SK-N-MC (cell line): ENCODE data around the gene LRMDA.

Experiments used
- DNase-seq: peaks from one replicate; pipeline ENCODE4 v3.0.0-alpha.2; 2011; ENCODE audit warnings: low read depth, low spot score
- H3K27ac ChIP-seq: fragments of 200-600 bp; sonication (generic); 2 replicates; pipeline ENCODE4 v1.5.1; 2016; ENCODE audit warnings: mixed run types
- H3K36me3 ChIP-seq: fragments of 200-600 bp; sonication (generic); 2 replicates; pipeline ENCODE4 v1.6.1; 2017; ENCODE audit warnings: antibody characterized with exemption, low read length, mixed read lengths; ENCODE audit not compliant: insufficient read depth
- H3K4me3 ChIP-seq: fragments of 200-600 bp; sonication (generic); 2 replicates; pipeline ENCODE4 v1.5.1; 2016
- H3K9ac ChIP-seq: fragments of 200-600 bp; sonication (generic); 2 replicates; pipeline ENCODE4 v1.8.0; 2017; ENCODE audit warnings: mixed run types, mixed read lengths; ENCODE audit not compliant: insufficient read length
- H3K9me3 ChIP-seq: fragments of 200-600 bp; sonication (generic); 2 replicates; pipeline ENCODE4 v1.6.1; 2017; ENCODE audit warnings: low read depth, mild to moderate bottlenecking, antibody characterized with exemption, low read length, moderate library complexity, mixed read lengths
- EZH2 ChIP-seq: fragments of 200-600 bp; sonication (generic); IDR thresholded peaks from one replicate; pipeline ENCODE4 v1.6.1; 2017; ENCODE audit warnings: antibody characterized with exemption
- FOXP2 ChIP-seq: optimal IDR thresholded peaks from 2 replicates; pipeline ENCODE3; 2011; ENCODE audit warnings: mild to moderate bottlenecking, moderate library complexity; ENCODE audit not compliant: insufficient read depth; ENCODE audit errors: extremely low read length, control extremely low read depth
- POLR2AphosphoS5 ChIP-seq: IDR thresholded peaks from 2 replicates; pipeline ENCODE4 v1.6.1; 2012; ENCODE audit warnings: mild to moderate bottlenecking, low read depth, low read length, borderline replicate concordance

The LRMDA gene

DNA sequence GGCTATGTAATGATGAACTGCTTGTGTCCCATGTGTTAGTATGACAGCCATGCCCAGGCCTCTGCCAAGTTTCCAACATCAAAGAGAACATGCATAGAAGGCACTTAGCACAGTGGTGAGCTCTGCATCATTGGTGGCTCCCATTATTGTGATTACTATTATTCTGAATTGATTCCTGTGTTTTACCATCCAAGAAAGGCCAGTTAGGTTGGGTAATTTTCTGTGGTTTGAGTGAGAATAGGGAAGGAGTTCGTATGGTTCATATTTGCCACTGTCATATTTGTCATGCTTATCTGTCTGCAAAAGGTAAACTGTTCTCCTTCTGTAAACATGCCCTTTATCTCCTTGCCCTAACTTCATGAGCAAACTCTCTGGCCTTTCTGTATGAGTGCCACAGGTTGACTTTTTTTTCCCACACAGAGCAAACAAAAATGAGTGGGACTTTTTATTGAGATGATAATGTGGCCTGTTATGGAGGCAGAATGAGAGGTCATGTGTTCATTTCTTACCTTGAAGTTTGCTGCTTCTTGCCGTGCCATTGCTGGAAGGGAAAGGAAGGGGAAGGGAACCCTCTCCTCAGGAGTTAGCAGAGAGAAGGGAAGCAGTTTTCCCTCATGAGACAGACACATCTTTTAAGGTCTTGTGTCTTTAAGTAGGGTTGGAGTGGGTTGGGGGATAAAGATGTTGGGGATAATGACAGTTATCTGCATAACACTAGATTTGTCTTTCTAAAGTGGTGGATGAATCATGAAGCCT lies 301.9 kb downstream of the LRMDA start:
- no peak for DNase-seq
- no peak for TF ChIP-seq POLR2AphosphoS5
- TF ChIP-seq EZH2: no peak
- no peak for TF ChIP-seq FOXP2
- H3K27ac ChIP-seq: no peak overlapping the region
- H3K36me3 ChIP-seq: no peaks in the 10 kb centered on the region
- no peaks in the 10 kb centered on the region for H3K9me3 ChIP-seq
- no peak overlapping the region for H3K4me3 ChIP-seq
- H3K9ac ChIP-seq: no peak overlapping the region

DNA sequence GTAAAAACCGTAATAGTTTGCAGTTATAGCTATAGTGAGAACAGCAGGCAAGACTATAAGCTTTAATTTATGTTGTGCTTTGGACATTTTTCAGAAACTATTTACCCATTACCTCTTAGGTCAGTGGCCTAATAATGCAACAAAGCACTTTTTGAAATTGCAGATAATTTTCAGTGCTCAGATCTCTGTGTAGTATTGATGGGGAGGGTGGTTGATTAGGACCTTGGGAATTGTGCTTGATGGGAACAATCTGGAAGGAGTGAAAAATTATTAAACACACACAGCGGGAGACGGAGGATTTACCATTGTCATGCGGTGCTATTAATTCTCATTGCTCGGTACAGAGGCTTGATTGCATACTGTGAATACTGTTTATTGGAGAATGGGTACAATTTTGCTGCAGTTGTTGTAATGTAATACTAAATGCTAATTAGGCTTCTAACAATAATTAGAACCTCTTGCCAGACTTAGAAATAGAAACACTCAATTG lies 304.8 kb downstream of the LRMDA start:
- Histone ChIP-seq H3K9me3 (no peaks in the 10 kb centered on the region), H3K9ac (no peak overlapping the region), H3K4me3 (no peak overlapping the region), H3K27ac (no peak overlapping the region), H3K36me3 (no peaks in the 10 kb centered on the region)
- DNase-seq: no peak
- no peak for TF ChIP-seq POLR2AphosphoS5
- TF ChIP-seq EZH2: no peak
- no peak for TF ChIP-seq FOXP2

DNA sequence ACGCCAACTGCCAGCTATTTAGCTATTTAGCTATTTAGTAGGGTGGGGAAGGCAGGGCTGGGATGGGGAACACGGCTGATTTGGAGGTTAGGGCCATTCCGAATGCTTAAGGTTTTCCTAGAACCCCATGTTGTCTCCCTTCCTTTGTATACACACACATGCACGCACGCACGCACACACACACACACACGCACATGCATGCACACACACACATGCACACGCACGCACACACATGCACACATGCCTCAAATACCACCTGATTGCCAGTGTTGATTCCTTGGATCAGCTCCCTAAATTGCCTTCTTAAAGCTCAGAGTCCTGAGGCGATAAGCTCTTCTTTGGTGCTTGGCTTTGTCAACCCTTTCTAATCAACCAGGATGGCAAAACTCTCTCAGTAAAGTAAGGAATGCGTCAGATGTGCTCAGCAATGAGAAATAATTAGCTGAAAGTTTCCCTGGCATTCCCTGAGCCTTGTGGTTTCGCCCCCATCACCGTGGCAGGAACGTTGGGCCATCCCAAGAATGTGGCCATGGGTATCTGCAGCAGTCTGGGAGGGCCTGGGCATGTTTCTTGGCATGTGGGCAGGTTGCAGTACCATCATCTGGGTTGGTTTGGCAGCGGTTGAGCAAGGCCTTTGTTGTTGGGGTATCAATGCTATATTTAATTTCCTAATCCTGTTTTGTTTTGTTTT lies 305.6 kb downstream of the LRMDA start:
- no peak for DNase-seq
- no peak overlapping the region for H3K27ac ChIP-seq
- H3K9ac ChIP-seq: no peak overlapping the region
- TF ChIP-seq POLR2AphosphoS5 (no peak), EZH2 (no peak), FOXP2 (no peak)
- H3K36me3 ChIP-seq: no peaks in the 10 kb centered on the region
- no peak overlapping the region for H3K4me3 ChIP-seq
- no peaks in the 10 kb centered on the region for H3K9me3 ChIP-seq

DNA sequence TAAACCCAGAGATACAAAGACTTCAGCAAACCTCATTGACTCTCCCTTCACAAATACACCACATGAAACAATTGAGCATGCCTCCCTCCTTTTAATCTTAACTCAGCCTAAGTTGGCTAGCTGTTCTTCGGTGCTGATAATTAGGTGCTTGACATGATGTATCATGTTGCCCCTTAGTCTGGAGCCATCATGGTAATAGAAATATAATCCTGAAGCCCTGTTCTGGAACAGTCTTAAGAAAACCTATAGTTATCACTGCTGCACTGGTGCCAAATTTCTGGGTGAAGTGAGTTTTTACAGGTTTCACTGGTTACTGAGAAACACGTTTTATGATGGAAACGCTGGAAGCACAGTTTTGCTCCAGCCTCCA lies 306.1 kb downstream of the LRMDA start:
- no peak overlapping the region for H3K9ac ChIP-seq
- TF ChIP-seq POLR2AphosphoS5: no peak
- TF ChIP-seq FOXP2: no peak
- TF ChIP-seq EZH2: no peak
- no peak overlapping the region for H3K27ac ChIP-seq
- DNase-seq: no peak
- no peak overlapping the region for H3K4me3 ChIP-seq
- no peaks in the 10 kb centered on the region for H3K36me3 ChIP-seq
- H3K9me3 ChIP-seq: no peaks in the 10 kb centered on the region

DNA sequence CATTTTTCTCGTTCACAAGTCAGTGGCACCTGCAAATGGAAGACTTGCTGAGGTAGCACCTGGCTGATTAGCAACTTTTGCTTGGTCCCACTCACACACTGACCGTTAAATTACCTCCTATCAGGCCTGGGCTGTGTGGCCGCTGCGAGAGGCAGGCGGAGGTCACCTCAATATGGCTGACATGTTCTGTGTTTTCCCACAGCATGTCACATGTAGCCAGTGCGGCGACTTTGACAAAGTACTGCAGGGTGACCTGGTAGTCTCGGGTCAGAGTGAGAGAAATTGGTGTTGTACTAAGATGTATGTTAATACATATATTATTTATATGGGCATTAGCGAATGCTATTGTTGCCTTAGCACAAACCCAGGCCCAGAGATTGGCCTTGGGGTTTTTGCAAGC lies 307.5 kb downstream of the LRMDA start:
- no peak for DNase-seq
- no peak overlapping the region for H3K27ac ChIP-seq

DNA sequence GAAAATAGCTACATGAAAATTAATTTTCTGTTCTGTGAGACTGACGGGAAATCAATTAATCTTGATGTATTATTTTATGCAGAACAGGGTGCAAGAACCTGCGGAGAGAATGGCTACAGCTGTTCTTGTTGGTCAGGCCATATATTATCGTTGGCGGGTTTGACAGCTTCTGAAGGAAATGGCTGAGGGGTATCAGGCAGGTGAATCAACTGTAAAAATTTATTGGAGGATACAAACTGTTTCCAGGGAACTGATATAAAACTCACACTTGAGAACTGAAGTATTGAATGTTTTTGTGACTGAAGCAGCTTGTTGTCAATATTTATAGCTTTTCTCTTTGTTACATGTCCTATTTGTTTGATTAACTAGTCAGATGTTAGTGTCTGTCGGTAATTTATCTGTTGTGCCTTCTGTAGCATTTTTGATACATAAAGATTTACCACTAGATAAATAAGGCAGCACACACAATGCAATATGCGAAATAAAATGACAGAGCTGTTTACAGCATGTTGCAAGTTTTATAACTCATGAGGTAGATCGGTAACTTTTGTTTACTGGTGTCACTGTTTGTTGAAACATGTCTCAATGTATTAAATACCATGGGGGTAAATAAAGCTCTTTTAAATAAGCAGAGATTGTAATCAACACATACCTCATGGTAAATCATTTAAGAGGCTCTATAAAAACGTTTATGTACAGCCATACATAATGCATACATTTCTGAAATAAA lies 308.2 kb downstream of the LRMDA start:
- no peak for DNase-seq
- no peak overlapping the region for H3K27ac ChIP-seq
- no peaks in the 10 kb centered on the region for H3K36me3 ChIP-seq
- TF ChIP-seq POLR2AphosphoS5 (no peak), EZH2 (no peak), FOXP2 (no peak)
- H3K4me3 ChIP-seq: no peak overlapping the region
- no peaks in the 10 kb centered on the region for H3K9me3 ChIP-seq
- H3K9ac ChIP-seq: no peak overlapping the region

More for the DNA sequence above, 307.5 kb downstream of the LRMDA start:
- H3K9ac ChIP-seq: no peak overlapping the region
- no peaks in the 10 kb centered on the region for H3K9me3 ChIP-seq
- no peaks in the 10 kb centered on the region for H3K36me3 ChIP-seq
- no peak for TF ChIP-seq EZH2
- no peak for TF ChIP-seq FOXP2
- TF ChIP-seq POLR2AphosphoS5: no peak
- no peak overlapping the region for H3K4me3 ChIP-seq

DNA sequence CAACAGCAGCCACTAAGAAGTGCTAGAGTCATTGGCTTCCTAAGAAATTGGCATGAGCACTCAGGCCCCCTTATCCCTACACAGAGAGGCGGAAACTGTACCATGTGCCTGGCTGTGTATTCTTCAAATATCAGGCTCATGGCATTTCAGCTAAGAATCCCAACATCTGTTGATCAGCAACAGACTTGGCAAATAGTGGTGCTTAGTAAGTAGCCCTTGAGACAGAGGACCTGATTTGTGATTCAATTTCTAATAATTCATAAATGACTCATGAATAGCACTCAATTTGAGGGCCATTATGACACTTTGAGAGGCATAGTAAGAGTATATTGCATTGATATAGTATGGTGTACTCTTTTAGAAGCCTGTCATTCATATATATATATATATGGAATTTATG lies 309.1 kb downstream of the LRMDA start:
- Histone ChIP-seq H3K9me3 (no peaks in the 10 kb centered on the region), H3K27ac (no peak overlapping the region), H3K9ac (no peak overlapping the region), H3K4me3 (no peak overlapping the region), H3K36me3 (no peaks in the 10 kb centered on the region)
- TF ChIP-seq EZH2: no peak
- TF ChIP-seq FOXP2: no peak
- no peak for TF ChIP-seq POLR2AphosphoS5
- no peak for DNase-seq

DNA sequence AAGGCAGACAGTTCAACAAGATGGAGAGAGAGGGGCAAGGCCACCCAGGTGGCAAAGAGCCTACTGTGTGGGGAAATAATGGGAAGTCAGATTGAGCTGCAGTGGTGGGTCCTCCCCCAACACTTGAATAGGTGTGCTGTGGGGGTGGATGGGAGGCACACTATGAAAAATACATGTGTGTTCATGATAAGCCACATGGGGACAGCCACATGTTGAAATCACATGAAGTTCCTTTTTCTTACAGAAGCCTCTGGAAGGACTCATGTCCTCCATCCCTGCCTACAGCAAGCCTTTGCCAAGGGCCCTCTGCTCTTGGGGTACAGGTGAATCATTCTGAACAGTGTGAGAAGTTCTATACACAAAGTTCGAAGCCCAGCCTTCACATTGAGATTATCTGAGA lies 310.9 kb downstream of the LRMDA start:
- H3K27ac ChIP-seq: no peak overlapping the region
- H3K9me3 ChIP-seq: no peaks in the 10 kb centered on the region
- TF ChIP-seq EZH2 (no peak), POLR2AphosphoS5 (no peak), FOXP2 (no peak)
- H3K4me3 ChIP-seq: no peak overlapping the region
- H3K36me3 ChIP-seq: no peaks in the 10 kb centered on the region
- no peak for DNase-seq
- H3K9ac ChIP-seq: no peak overlapping the region
